Karpas-422 (cell line): ENCODE data around the gene TCFL5. TPM values are rescaled to one million over a fixed set of nuclear protein-coding genes. Genes with fewer than 3 reads are reported as not detected.
A peak's percentile ranks its signal among the peaks of the same experiment; 100 is the strongest.

ENCODE experiments used
- DNase-seq: peaks from one replicate; pipeline ENCODE4 v3.0.0-alpha.2; 2015
- H2AFZ ChIP-seq: fragments of 200-600 bp; sonication (generic); 2 replicates; pipeline ENCODE4 v1.6.1; 2014; ENCODE audit warnings: antibody characterized with exemption, low read length, mixed read lengths
- H3K27ac ChIP-seq: fragments of 200-600 bp; sonication (generic); 2 replicates; pipeline ENCODE4 v1.5.1; 2014; ENCODE audit warnings: mild to moderate bottlenecking, low read length, moderate library complexity
- H3K27me3 ChIP-seq: fragments of 200-600 bp; sonication (generic); 2 replicates; pipeline ENCODE4 v1.6.1; 2014; ENCODE audit warnings: low read length, mixed read lengths
- H3K36me3 ChIP-seq: fragments of 200-600 bp; sonication (generic); 2 replicates; pipeline ENCODE4 v1.6.1; 2014; ENCODE audit warnings: low read length, mixed read lengths; ENCODE audit not compliant: insufficient read depth
- H3K4me1 ChIP-seq: fragments of 200-600 bp; sonication (generic); 2 replicates; pipeline ENCODE4 v1.6.1; 2014; ENCODE audit warnings: mild to moderate bottlenecking, low read length, mixed read lengths
- H3K4me2 ChIP-seq: fragments of 200-600 bp; sonication (generic); 2 replicates; pipeline ENCODE4 v1.6.1; 2014; ENCODE audit warnings: low read length, low read depth, mild to moderate bottlenecking; ENCODE audit not compliant: poor library complexity, severe bottlenecking
- H3K4me3 ChIP-seq: fragments of 200-600 bp; sonication (generic); 2 replicates; pipeline ENCODE4 v1.5.1; 2014; ENCODE audit warnings: mild to moderate bottlenecking, antibody characterized with exemption, low read length, mixed read lengths
- H3K79me2 ChIP-seq: fragments of 200-600 bp; sonication (generic); 2 replicates; pipeline ENCODE4 v1.6.1; 2014; ENCODE audit warnings: mild to moderate bottlenecking, low read length, mixed read lengths
- H3K9ac ChIP-seq: fragments of 200-600 bp; sonication (generic); 2 replicates; pipeline ENCODE4 v1.6.0; 2014; ENCODE audit warnings: low read length
- H3K9me2 ChIP-seq: fragments of 200-600 bp; sonication (generic), shearing (Covaris generic); replicated peaks from 2 replicates; pipeline ENCODE4 v1.6.0; 2014; ENCODE audit warnings: mild to moderate bottlenecking, low read length, moderate library complexity; ENCODE audit not compliant: insufficient read depth
- H3K9me3 ChIP-seq: fragments of 300-700, 200-600 bp; sonication (generic); 2 replicates; pipeline ENCODE4 v1.6.1; 2014; ENCODE audit warnings: low read length, mixed read lengths
- H4K20me1 ChIP-seq: fragments of 200-600 bp; sonication (generic); 2 replicates; pipeline ENCODE4 v1.6.1; 2014; ENCODE audit warnings: mild to moderate bottlenecking, antibody characterized with exemption, low read length, low read depth; ENCODE audit not compliant: insufficient read depth
- total RNA-seq: library from RNA; depleted of rRNA; stranded (reverse); fragments of >200 nt; shearing (Covaris generic); gene quantifications from 2 replicates; pipeline ENCODE4 v1.2.3, GENCODE V29; 2014; ENCODE audit warnings: low replicate concordance

Gene TCFL5
- total RNA-seq, 1 experiment from 2014 or later, result 11.5 TPM

DNA sequence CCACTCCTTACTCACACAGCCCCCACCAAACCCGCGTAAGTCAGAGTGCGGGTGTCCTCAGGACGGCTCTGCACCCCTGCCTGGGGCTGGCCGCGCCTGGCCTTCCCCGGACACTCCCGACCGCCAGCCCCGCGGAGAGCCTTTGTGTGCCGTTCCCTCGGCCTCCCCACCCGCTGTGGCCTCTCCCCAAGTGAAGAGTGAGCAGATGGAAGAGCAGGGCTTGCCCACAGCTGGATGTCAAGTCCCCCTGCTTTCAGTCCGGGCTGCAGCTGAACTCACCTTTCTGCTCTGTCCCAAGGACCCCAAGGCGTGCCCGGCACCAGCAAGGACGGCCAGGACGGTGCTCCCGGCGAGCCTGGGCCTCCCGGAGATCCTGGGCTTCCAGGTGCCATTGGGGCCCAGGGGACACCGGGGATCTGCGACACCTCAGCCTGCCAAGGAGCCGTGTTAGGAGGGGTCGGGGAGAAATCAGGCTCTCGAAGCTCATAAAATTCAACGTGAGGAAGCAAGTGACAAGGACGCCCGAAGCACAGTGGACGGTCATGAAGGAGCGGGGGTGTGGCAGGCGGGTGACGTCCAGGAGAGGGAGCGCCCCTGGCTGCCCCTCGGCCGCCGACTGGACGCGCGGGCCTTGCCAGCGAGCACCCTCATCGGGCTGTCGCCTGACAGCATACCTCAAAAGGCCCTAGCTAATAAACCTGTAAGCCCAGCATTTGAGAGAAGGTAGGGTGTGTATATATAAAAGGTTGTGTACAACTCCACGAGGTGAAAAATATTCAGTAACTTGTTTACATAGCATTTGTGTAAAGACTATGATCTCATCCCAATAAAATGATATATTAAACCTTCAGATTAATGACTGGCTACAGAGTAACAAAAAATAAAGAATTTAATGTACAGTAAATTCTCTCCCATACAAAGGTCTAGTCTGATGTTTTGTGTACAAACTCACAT, 21.1 kb downstream of the TCFL5 start:
- Histone ChIP-seq H4K20me1 (no peaks in the 10 kb centered on the region), H3K4me3 (no peak overlapping the region), H3K27me3 (no peaks in the 10 kb centered on the region), H2AFZ (no peak overlapping the region), H3K9ac (no peak overlapping the region), H3K27ac (peak overlapping the region; percentile 30; the same call in 1 of the 2 replicates), H3K9me2 (no peaks in the 10 kb centered on the region), H3K36me3 (peaks cover 2% of the 10 kb centered on the region; the same call in 1 of the 2 replicates), H3K4me2 (no peak overlapping the region), H3K4me1 (peaks cover 26% of the 10 kb centered on the region), H3K79me2 (no peaks in the 10 kb centered on the region), H3K9me3 (no peaks in the 10 kb centered on the region)
- no peak for DNase-seq

DNA sequence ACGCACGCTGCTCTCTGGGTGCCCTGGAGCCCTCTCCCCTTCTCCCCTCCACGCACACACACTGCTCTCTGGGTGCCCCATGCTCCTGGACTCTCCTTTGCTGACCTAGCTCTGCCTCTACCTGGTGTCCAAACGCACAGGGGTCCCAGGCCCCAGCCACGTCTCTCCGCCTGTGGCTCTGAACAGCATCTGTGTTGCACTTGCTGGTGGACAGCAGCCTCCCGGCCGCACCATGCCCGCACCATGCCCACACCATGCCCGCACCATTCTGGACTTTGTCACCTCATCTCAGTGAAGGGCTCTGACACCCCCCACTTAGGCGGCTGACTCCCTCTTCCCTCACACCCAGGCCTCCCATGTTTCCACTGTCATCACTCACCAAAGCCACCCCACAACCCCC, 21.8 kb downstream of the TCFL5 start:
- H3K9me2 ChIP-seq, result no peaks in the 10 kb centered on the region
- no peak overlapping the region for H3K9ac ChIP-seq
- no peak for DNase-seq
- no peaks in the 10 kb centered on the region for H3K9me3 ChIP-seq
- H3K27me3 ChIP-seq, result no peaks in the 10 kb centered on the region
- H3K36me3 ChIP-seq, result no peaks in the 10 kb centered on the region
- no peak overlapping the region for H3K4me2 ChIP-seq
- no peaks in the 10 kb centered on the region for H4K20me1 ChIP-seq
- H3K4me1 ChIP-seq, result peaks cover 26% of the 10 kb centered on the region
- H2AFZ ChIP-seq, result no peak overlapping the region
- no peak overlapping the region for H3K27ac ChIP-seq
- H3K79me2 ChIP-seq, result no peaks in the 10 kb centered on the region
- H3K4me3 ChIP-seq, result no peak overlapping the region

GRCh38 chr20:62839261-62839660, 22.4 kb downstream of the TCFL5 start:
- Histone ChIP-seq H3K4me3 (no peak overlapping the region), H3K9me3 (no peaks in the 10 kb centered on the region), H3K9me2 (no peaks in the 10 kb centered on the region), H3K9ac (no peak overlapping the region), H3K36me3 (no peaks in the 10 kb centered on the region), H3K4me1 (peaks cover 26% of the 10 kb centered on the region), H3K27ac (no peak overlapping the region), H4K20me1 (no peaks in the 10 kb centered on the region), H3K4me2 (no peak overlapping the region), H2AFZ (no peak overlapping the region), H3K27me3 (no peaks in the 10 kb centered on the region), H3K79me2 (no peaks in the 10 kb centered on the region)
- no peak for DNase-seq

DNA sequence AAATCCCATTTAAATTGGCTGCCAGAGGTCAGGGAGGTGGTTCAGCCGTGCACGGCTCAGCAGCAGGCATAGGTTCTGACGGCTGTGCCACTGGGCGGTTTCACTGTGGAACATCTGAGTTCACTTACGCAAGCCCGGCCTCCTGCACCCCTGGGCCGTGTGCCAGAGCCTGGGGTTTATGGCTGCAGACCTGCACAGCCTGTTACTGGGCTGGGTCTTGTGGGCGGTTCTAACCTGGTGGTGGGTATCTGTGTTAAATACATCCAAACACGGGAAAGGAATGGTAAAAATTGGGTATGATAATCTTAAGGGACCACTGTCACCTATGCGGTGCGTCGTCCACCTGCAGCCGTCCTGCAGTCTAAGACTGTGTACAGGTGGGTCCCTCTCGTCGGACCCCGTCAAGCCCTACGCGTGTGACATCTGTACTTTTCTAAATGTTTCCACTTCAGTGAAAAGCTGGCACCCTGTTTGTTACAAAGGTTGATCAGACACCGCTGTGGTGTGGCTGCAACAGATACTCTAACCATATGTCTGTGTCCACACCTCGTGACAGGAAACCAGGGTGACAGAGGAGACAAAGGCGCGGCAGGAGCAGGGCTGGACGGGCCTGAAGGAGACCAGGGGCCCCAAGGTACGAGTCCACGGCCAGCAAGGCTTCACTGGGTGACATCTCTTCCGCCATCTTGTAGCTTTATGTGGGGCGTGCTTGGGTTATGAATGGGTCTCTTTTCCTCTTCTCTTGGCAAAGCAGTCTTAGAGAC, 23.3 kb downstream of the TCFL5 start:
- Histone ChIP-seq H3K27ac (peak overlapping the region; percentile 71), H3K27me3 (no peaks in the 10 kb centered on the region), H3K79me2 (no peaks in the 10 kb centered on the region), H3K9me2 (no peaks in the 10 kb centered on the region), H3K4me1 (peaks cover 30% of the 10 kb centered on the region), H4K20me1 (no peaks in the 10 kb centered on the region), H3K4me2 (peak overlapping the region; percentile 45), H3K4me3 (no peak overlapping the region), H2AFZ (no peak overlapping the region), H3K9me3 (no peaks in the 10 kb centered on the region), H3K9ac (peak overlapping the region; percentile 8; the same call in 1 of the 2 replicates), H3K36me3 (no peaks in the 10 kb centered on the region)
- DNase-seq, result peak; percentile 78

DNA sequence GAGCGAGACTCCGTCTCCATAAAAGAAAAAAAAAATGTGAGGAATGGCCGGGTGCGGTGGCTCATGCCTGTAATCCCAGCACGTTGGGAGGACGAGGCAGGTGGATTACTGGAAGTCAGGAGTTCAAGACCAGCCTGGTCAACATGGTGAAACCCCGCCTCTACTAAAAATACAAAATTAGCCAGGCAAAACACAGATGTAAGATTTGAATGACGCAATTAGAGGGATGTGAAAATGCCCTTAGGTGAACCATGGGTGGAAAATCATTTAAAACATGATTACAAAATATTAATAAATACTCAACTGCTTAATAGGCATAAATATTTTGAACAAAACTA, 23.9 kb downstream of the TCFL5 start:
- Histone ChIP-seq H3K79me2 (no peaks in the 10 kb centered on the region), H3K36me3 (no peaks in the 10 kb centered on the region), H3K9ac (peak overlapping the region; percentile 8; the same call in 1 of the 2 replicates), H3K4me3 (no peak overlapping the region), H3K4me2 (peak overlapping the region; percentile 45), H4K20me1 (no peaks in the 10 kb centered on the region), H3K9me2 (no peaks in the 10 kb centered on the region), H2AFZ (no peak overlapping the region), H3K27ac (peak overlapping the region; percentile 71), H3K4me1 (peaks cover 30% of the 10 kb centered on the region), H3K9me3 (no peaks in the 10 kb centered on the region), H3K27me3 (no peaks in the 10 kb centered on the region)
- no peak for DNase-seq

DNA sequence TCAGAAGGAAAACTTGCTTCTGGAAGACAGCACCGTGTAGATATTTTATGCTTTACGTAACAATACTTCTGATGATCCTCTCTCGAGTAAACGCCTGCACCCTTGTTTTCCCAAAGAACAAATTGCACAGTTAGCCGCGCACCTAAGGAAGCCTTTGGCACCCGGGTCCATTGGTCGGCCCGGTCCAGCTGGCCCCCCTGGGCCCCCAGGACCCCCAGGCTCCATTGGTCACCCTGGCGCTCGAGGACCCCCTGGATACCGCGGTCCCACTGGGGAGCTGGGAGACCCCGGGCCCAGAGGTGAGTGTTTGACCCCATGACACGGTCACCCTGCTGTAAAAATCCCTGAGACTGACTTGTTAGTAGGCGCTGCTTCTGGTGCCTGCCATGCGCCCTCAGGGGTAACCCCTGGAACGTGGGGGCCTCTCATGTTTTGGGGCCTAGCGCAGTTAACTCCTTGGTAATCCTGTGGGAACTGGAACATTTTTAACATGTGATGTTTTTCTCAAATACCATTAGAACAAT, 24.6 kb downstream of the TCFL5 start:
- no peak overlapping the region for H3K4me2 ChIP-seq
- no peaks in the 10 kb centered on the region for H3K9me3 ChIP-seq
- peak overlapping the region; percentile 71; the same call in 1 of the 2 replicates for H3K27ac ChIP-seq
- H3K36me3 ChIP-seq, result no peaks in the 10 kb centered on the region
- DNase-seq, result no peak
- no peak overlapping the region for H3K9ac ChIP-seq
- no peaks in the 10 kb centered on the region for H3K79me2 ChIP-seq
- H3K4me1 ChIP-seq, result peaks cover 37% of the 10 kb centered on the region
- no peaks in the 10 kb centered on the region for H3K27me3 ChIP-seq
- H3K4me3 ChIP-seq, result no peak overlapping the region
- no peak overlapping the region for H2AFZ ChIP-seq
- no peaks in the 10 kb centered on the region for H4K20me1 ChIP-seq
- no peaks in the 10 kb centered on the region for H3K9me2 ChIP-seq

DNA sequence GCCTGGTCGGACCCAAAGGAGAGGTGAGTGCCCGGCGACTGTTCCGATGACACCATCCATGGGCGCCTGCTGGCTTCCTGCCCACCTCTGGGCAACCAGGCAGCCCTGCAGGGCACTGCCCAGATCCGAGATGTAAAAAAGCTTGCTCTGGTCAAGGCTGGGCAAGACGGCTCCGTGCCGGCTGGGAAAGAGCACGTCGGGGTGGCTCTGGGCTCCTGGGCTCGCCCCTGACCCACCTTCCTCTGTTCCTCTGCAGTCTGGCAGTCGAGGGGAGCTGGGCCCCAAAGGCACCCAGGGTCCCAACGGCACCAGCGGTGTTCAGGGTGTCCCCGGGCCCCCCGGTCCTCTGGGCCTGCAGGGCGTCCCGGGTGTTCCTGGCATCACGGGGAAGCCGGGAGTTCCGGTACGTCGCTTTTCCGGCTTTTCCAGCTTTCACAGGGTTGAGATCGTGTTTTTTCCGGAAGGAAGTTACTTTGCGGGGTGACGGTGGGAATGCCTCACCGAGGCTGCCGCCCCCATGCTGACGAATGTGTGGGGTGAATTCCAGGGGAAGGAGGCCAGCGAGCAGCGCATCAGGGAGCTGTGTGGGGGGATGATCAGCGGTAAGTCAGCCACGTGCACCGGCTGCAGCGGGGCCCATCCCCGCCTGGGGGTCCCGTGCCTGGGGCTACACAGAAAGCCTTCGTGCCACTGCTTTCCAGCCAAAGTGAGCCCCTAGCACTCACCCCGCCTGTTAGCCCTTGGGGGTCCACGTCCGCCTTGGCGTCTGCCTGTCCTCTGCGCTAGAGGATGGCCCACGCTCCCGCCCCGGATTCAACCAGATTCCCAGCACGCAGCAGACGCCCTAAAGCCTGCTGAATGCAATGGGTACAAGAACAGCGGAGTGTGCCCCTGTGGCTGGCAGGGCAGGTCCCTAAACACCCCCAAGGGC, 25.4 kb downstream of the TCFL5 start:
- no peak for DNase-seq
- H3K9ac ChIP-seq, result no peak overlapping the region

More for the DNA sequence above, 25.4 kb downstream of the TCFL5 start:
- Histone ChIP-seq H3K79me2 (no peaks in the 10 kb centered on the region), H3K36me3 (no peaks in the 10 kb centered on the region), H4K20me1 (no peaks in the 10 kb centered on the region), H2AFZ (no peak overlapping the region), H3K4me2 (no peak overlapping the region), H3K9me2 (no peaks in the 10 kb centered on the region), H3K27me3 (no peaks in the 10 kb centered on the region), H3K4me3 (no peak overlapping the region), H3K9me3 (no peaks in the 10 kb centered on the region), H3K4me1 (peaks cover 45% of the 10 kb centered on the region), H3K27ac (no peak overlapping the region)
